LHCN-M2 (cell line): Measurements from ENCODE around the gene MOB1B. TPM values are rescaled to one million over a fixed set of nuclear protein-coding genes. Genes with fewer than 3 reads are reported as not detected.
A peak's percentile ranks its signal among the peaks of the same experiment; 100 is the strongest.
"Not testable (repeated sequence)": the region's sequence is repeated elsewhere in the genome, so short reads cannot be mapped to it uniquely, and the experiment has no call there.

ENCODE experiments used
- DNase-seq: peaks from one replicate; pipeline ENCODE4 v3.0.0-alpha.2; 2012; ENCODE audit warnings: low read depth
- polyA plus RNA-seq: library from polyadenylated mRNA; unstranded; fragments of >200 nt; gene quantifications from one replicate; pipeline ENCODE4 v1.2.1, GENCODE V29; 2012; ENCODE audit warnings: missing spikeins
- total RNA-seq: library from RNA; depleted of rRNA; stranded (reverse); fragments of >200 nt; gene quantifications from 2 replicates; pipeline ENCODE4 v1.2.3, GENCODE V29; 2014; rRNA removed

MOB1B gene
- 8.7 and 11.8 TPM in 2 replicates for total RNA-seq
- polyA plus RNA-seq, result 3.9 TPM

GRCh38 chr4:70901984-70902576, at the start of gene MOB1B:
Gene MOB1B, plus strand, starts transcription at chr4:70902369. Its CDS starts 168 bp downstream, at chr4:70902537.
- peak; percentile 78 for DNase-seq

DNA sequence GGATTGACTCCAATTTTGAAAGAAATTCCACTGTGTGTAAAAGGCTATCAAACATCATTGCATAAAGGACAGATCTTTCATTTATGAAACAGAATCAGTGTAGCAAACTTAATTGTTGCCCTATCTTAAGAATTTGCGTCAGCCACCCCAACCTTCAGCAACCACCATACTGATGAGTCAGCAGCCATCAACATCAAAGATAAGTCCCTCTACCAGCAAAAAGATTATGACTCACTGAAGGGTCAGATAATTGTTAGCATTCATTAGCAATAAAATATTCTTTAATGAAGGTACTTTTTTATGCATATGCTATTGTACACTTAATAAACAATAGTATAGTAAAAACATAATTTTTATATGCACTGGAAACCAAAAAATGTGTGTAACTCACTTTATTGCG, 46.7 kb upstream of the MOB1B start:
- DNase-seq, result no peak

- DNase-seq, result no peak
Measured at GRCh38 chr4:70858454-70858853, 43.7 kb upstream of the MOB1B start.

DNA sequence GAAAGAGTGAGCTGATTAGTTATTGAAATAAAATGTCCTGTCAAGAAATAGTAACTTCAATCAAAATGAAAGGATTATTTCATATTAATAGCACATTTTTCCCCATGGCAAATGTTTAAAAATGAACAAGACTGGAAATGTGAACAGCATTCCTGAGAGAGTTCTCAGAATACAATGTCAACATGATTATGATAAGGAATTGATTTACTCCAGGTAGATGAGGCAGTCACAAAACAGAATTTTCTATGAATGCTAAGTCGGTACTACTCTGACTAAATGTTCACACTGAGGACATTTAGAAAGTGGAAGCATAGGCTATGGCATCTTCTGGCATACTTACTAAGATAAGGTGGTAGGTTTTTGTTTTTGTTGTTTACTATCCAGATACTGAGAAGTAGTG, 43.1 kb upstream of the MOB1B start:
- no peak for DNase-seq

- no peak for DNase-seq
Measured at GRCh38 chr4:70863099-70863790, 38.9 kb upstream of the MOB1B start.

DNA sequence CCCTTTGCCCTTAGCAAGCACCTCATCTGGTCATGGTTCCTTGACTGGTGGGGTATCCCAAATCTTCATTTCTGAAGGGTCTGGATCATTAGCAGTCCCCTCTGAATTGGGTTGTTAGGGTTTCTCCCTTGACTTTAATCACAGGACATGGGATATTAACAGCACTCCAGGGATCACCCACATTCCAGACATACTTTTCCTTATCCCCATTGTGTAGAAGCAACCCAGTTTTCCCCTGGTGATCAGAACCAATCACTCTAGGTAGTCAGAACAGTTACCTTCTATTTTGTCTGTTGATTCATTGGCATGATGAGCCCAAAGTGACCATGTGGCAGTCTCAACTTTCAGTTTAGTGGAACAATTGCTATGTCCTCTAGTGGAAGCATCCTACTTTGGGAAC, 33.4 kb upstream of the MOB1B start:
- no peak for DNase-seq

DNA sequence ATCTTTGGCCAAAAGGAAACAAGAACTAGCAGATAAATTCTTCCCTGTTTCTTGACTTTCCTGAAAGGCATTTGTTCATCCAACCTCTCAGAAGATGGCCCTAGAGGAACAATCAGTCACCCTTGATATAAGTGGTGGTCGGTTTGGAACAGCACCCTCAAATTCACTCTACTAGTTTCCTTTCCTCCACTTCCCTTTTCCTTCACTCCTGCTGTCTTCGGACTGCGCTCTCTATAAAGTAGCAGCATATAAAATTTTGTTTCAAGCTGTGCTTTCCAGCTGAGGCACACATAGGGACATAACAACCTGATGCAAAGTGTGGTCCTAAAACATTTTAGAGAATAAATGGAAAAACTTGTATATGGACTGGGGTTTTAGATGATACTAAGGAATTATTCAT, 29.0 kb upstream of the MOB1B start:
- no peak for DNase-seq

DNA sequence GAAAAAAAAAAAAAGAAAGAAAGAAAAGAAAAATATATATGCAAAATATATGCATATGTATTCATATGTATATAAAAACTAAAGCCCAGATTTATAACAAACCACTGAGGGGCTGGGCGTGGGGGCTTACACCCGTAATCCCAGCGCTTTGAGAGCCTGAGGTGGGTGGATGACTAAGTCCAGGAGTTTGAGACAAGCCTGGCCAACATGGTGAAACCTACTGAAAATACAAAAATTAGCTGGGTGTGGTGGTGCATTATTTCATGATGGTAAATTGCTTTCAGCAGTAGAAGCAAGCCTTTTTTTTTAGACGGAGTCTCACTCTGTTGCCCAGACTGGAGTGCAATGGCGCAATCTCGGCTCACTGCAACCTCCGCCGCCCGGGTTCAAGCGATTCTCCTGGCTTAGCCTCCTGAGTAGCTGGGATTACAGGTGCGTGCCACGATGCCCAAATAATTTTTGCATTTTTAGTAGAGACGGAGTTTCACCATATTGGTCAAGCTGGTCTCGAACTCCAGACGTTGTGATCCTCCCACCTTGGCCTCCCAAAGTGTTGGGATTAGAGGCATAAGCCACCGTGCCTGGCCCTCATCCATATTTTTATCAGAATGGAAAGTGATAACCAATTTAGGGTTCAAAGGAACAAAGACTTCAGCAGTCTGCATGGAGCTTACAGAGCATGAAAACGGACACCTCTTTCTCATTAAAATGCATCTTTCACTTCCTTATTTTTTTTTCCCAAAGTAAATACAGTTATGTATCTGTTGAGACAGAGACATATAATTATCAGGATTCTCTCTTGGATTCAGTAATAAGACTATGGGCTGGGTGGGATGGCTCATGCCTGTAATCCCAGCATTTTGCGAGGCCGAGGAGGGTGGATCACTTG, 27.7 kb upstream of the MOB1B start:
- DNase-seq, result no peak

GRCh38 chr4:70877556-70877955, 24.6 kb upstream of the MOB1B start:
- no peak for DNase-seq

DNA sequence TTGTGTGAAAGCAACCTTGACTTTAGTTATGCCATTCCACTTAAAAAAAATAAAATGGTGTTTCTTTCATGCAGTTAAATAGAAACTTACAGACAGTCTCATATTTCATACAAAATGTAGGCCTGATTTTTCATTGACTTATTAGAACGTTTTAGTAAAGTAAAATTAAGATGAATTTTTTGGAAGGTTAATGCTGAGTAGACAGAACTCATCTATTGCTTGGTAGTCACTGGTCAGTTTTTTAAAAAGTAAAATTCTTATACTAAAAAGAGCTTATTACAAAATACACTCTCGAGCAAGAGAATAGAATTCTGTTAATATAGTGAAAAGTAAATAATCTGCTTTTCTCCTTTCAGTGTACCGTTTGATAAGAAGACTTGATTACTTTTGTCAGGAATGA, 21.4 kb upstream of the MOB1B start:
- no peak for DNase-seq

GRCh38 chr4:70885174-70885573, 17.0 kb upstream of the MOB1B start:
- DNase-seq, result no peak

GRCh38 chr4:70892086-70892769, 9.9 kb upstream of the MOB1B start:
- no peak for DNase-seq

DNA sequence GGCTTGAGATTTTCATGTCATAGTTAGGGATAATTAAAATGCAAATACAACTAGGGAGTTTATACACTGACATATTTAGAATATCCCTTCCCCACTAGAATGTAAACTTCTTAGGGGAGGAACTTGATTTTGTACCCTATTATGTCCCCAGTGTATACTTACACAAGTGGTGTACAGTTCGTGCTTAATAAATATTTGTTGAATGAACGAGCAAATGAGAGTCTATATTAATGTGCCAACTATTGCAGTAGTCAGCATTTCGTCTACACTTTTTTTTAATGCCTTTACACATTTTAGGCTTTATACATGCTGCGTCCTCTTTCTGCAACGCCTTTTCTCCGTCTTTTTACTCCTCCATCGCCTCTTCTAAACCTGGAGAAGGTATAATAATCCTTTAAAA, 8.4 kb upstream of the MOB1B start:
- no peak for DNase-seq

GRCh38 chr4:70895405-70895804, 6.8 kb upstream of the MOB1B start:
- DNase-seq, result peak; percentile 59

DNA sequence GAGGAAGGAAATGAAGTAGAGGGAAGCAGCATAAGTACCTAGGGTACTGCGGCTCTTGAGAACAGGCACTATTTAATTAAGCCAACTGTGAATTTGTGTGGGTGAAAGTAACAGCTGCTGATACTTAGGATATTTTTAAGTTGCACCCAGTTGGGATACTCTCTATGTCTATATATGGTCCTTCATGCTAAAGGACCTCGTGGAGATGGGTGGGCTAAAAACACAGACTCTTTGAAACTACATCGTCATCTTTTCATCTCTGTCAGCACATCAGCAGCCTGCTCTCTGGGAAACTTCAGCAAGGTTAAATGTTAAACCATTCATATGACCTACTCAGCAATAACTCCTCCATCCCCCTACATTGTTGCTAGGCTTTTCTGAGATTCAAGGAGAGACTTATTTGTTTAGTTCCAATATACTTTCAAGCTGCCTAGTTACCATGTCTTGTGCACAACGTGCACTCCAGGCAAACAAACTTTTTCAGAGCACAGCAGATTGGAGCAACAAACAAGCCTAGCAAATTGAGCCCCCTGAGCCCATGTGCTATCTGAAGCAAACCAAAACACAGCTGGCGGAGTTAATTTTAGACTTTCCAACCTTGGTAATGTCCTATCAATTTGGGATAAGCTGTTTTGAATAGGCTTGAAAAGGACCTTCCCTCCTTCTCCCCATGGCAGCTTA, 6.2 kb upstream of the MOB1B start:
- DNase-seq, result peak; percentile 11

- not testable (repeated sequence) for DNase-seq
Measured at GRCh38 chr4:70898581-70898980, 3.6 kb upstream of the MOB1B start.

- DNase-seq, result no peak
Measured at GRCh38 chr4:70901607-70901983, 574 bp upstream of the MOB1B start.

- DNase-seq, result no peak
Measured at GRCh38 chr4:70902577-70903290, 565 bp downstream of the MOB1B start.

DNA sequence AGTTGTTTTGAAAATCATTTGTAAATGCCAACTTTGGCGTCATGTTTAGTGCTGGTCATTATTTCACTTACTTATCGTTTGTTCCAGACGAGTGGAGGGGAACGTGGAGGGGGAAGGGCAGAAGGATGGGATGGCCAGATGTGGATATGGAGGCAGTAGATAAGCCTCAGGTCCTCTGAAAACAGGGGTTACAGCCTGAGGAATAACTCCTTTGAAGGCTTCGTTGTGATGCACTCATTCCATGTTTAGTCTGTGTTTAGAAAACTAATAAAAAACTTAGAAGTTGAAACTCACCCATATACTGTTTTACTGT, 1.1 kb downstream of the MOB1B start:
- DNase-seq, result peak; percentile 13

DNA sequence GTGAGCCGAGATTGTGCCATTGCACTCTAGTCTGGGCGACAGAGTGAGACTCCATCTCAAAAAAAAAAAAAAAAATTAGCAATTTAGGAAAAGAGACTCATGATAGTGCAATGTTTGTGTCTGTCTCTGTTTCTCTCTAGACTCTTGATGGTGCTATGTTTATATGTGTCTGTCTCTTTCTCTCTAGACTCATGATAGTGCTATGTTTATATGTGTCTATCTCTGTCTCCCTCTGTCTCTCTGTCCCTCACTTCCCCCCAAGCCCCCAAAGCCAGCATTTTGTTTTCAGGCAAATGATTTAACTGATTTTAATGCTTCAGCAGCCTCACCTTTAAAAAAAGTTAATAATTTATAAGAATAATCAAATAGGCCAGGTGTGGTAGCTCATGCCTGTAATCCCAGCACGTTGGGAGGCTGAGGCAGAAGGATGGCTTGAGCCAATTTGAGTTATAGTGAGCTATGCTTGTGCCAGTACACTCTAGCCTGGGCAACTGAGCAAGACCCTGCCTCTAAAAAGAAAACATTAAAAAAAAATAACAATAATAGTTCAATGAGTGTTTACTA, 6.9 kb downstream of the MOB1B start:
- no peak for DNase-seq

- no peak for DNase-seq
Measured at GRCh38 chr4:70914000-70914399, 11.8 kb downstream of the MOB1B start.
